MCF 10A (cell line): ENCODE data around the gene TDRD1. TPM values are rescaled to one million over a fixed set of nuclear protein-coding genes. Genes with fewer than 3 reads are reported as not detected.

Source experiments
- BruUV-seq: library from RNA; stranded (reverse); fragments of 400-500 nt; replicated peaks from 2 replicates; lab custom pipeline; 2021; lab: Mats Ljungman, UMichigan
- CTCF ChIA-PET: fragments of 300-600 bp; sonication (Branson Sonifier 250); formaldehyde crosslinking; extraction: SDS; loops from one replicate; lab custom pipeline; 2021; ENCODE audit warnings: antibody characterized with exemption, inconsistent platforms; lab: Yijun Ruan, JAX
- POLR2A ChIA-PET: fragments of 300-600, 350-650 bp; sonication (Branson Sonifier 250); formaldehyde crosslinking; extraction: SDS; loops from one replicate; lab custom pipeline; 2020; ENCODE audit warnings: antibody characterized with exemption, inconsistent platforms; lab: Yijun Ruan, JAX
- DNase-seq: peaks from one replicate; pipeline ENCODE4 v3.0.0-alpha.2; 2018; ENCODE audit not compliant: unreplicated experiment
- H3K27ac Mint-ChIP-seq: one replicate; pipeline ENCODE4 v1.8.0; 2022; ENCODE audit warnings: mild to moderate bottlenecking, low read depth, mixed read lengths; ENCODE audit not compliant: unreplicated experiment
- H3K27me3 Mint-ChIP-seq: one replicate; pipeline ENCODE4 v1.8.0; 2022; ENCODE audit warnings: mixed read lengths; ENCODE audit not compliant: insufficient read depth, unreplicated experiment
- H3K36me3 Mint-ChIP-seq: one replicate; pipeline ENCODE4 v1.8.0; 2022; ENCODE audit warnings: mild to moderate bottlenecking, moderate library complexity, mixed read lengths; ENCODE audit not compliant: insufficient read depth, unreplicated experiment
- H3K4me1 Mint-ChIP-seq: one replicate; pipeline ENCODE4 v1.8.0; 2022; ENCODE audit warnings: mixed read lengths; ENCODE audit not compliant: insufficient read depth, unreplicated experiment
- H3K4me3 Mint-ChIP-seq: one replicate; pipeline ENCODE4 v1.8.0; 2022; ENCODE audit warnings: mild to moderate bottlenecking, moderate library complexity, mixed read lengths; ENCODE audit not compliant: unreplicated experiment
- H3K9me3 Mint-ChIP-seq: one replicate; pipeline ENCODE4 v1.8.0; 2022; ENCODE audit warnings: mixed read lengths; ENCODE audit not compliant: unreplicated experiment
- intact Hi-C: fragments of 100-400 bp; cut with micrococcal nuclease; formaldehyde crosslinking; loops from 2 replicates; pipeline ENCODE4 v1.14.1; 2022
- total RNA-seq: library from RNA; stranded (reverse); gene quantifications from 2 replicates; pipeline ENCODE4 v1.2.3, GENCODE V29; 2022
- TF ChIP-seq, protein P1 (sequence below): fragments of 200-600 bp; IDR thresholded peaks from one replicate; pipeline ENCODE4 v1.8.0; 2022; ENCODE audit warnings: antibody characterized with exemption, mild to moderate bottlenecking; ENCODE audit not compliant: unreplicated experiment

The TDRD1 gene
- total RNA-seq, 1 experiment from 2014 or later: not detected

DNA sequence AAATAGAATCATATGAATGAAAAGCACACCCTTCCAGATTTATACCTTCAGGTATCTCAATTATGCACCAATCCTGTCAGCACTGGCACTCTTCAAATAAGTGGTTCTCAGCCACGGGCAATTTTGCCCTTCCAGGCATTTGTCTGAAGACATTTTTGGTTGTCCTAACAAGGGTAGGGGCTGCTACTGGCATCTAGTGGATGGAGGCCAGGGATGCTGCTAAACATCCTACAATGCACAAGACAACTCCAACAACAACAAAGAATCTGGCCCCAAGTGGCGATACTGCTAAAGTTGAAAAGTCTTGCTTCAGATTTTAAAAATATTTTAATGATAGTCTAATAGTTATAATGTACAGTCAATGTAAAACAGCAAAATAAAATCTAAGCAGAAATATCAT, 21.2 kb upstream of the TDRD1 start:
- ChIA-PET CTCF (interaction anchor here (0.6 to 2.6 kb wide), 3 partner anchors 12 to 88 kb away, joined by 3 to 10 read pairs (median 3); no protein-coding TSS in a partner anchor), POLR2A (interaction anchor here (0.8 to 2.8 kb wide), 2 partner anchors 9 to 15 kb away, joined by 3 to 20 read pairs; partner anchors contain the start of gene CCDC186)
- intact Hi-C loops: no loop called here
- DNase-seq: no peak
- no peaks in the 10 kb centered on the region for H3K4me1 Mint-ChIP-seq
- H3K27me3 Mint-ChIP-seq: no peaks in the 10 kb centered on the region
- no peak overlapping the region for H3K27ac Mint-ChIP-seq
- peaks cover 66% of the 10 kb centered on the region for H3K36me3 Mint-ChIP-seq
- H3K4me3 Mint-ChIP-seq: no peak overlapping the region
- BruUV-seq: no TSS peak
- H3K9me3 Mint-ChIP-seq: no peaks in the 10 kb centered on the region
- TF ChIP-seq, protein P1, sequence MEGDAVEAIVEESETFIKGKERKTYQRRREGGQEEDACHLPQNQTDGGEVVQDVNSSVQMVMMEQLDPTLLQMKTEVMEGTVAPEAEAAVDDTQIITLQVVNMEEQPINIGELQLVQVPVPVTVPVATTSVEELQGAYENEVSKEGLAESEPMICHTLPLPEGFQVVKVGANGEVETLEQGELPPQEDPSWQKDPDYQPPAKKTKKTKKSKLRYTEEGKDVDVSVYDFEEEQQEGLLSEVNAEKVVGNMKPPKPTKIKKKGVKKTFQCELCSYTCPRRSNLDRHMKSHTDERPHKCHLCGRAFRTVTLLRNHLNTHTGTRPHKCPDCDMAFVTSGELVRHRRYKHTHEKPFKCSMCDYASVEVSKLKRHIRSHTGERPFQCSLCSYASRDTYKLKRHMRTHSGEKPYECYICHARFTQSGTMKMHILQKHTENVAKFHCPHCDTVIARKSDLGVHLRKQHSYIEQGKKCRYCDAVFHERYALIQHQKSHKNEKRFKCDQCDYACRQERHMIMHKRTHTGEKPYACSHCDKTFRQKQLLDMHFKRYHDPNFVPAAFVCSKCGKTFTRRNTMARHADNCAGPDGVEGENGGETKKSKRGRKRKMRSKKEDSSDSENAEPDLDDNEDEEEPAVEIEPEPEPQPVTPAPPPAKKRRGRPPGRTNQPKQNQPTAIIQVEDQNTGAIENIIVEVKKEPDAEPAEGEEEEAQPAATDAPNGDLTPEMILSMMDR: no peak

DNA sequence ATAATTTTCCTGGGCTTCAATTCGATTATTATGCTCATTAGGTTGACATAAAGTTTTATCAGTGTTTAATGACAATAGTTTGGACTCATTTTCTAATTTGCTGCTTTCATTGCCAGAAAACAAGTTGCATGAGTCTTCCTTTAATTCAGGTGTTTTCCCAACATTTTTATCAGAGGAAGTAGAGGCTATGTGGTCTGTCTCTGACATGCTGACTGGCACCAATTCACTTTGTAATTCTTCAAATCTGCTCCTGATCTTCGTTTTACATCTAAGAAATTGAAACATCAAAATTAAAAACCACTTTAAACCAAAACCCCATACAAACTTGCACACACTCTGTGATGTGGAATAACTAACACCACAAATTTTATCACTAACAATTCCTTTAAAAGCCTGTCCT, 16.1 kb upstream of the TDRD1 start:
- ChIA-PET POLR2A (interaction anchor here (0.8 to 1.9 kb wide), 4 partner anchors 9 to 104 kb away, joined by 3 to 13 read pairs (median 4); partner anchors contain the start of gene CCDC186), CTCF (no interaction called here)
- TF ChIP-seq, protein P1: no peak
- H3K4me1 Mint-ChIP-seq: peaks cover 9% of the 10 kb centered on the region
- BruUV-seq: no TSS peak
- no peak for DNase-seq
- intact Hi-C loops: no loop called here
- no peaks in the 10 kb centered on the region for H3K27me3 Mint-ChIP-seq
- H3K4me3 Mint-ChIP-seq: no peak overlapping the region
- peaks cover 44% of the 10 kb centered on the region for H3K36me3 Mint-ChIP-seq
- no peaks in the 10 kb centered on the region for H3K9me3 Mint-ChIP-seq
- peak overlapping the region; percentile 41 for H3K27ac Mint-ChIP-seq

- no peaks in the 10 kb centered on the region for H3K27me3 Mint-ChIP-seq
- ChIA-PET CTCF (no interaction called here), POLR2A (interaction anchor here (1.8 kb wide), 1 partner anchor 8 kb away, joined by 5 read pairs; the partner anchor contains the start of gene CCDC186)
- BruUV-seq: no TSS peak
- no peak for DNase-seq
- H3K27ac Mint-ChIP-seq: no peak overlapping the region
- TF ChIP-seq, protein P1: no peak
- intact Hi-C loops: no loop called here
- no peak overlapping the region for H3K4me3 Mint-ChIP-seq
- peaks cover 9% of the 10 kb centered on the region for H3K4me1 Mint-ChIP-seq
- H3K9me3 Mint-ChIP-seq: peaks cover 5% of the 10 kb centered on the region
- H3K36me3 Mint-ChIP-seq: peaks cover 32% of the 10 kb centered on the region
These were observed 13.1 kb upstream of the TDRD1 start for GRCh38 chr10:114166043-114166442.

- POLR2A ChIA-PET: interaction anchor here (1.2 kb wide), 1 partner anchor 104 kb away, joined by 3 read pairs; no protein-coding TSS in a partner anchor
- Mint-ChIP-seq H3K9me3 (peaks cover 5% of the 10 kb centered on the region), H3K4me3 (no peak overlapping the region), H3K4me1 (peaks cover 9% of the 10 kb centered on the region), H3K36me3 (peaks cover 28% of the 10 kb centered on the region), H3K27ac (no peak overlapping the region), H3K27me3 (no peaks in the 10 kb centered on the region)
- no peak for DNase-seq
- CTCF ChIA-PET: no interaction called here
- TF ChIP-seq, protein P1: no peak
- no TSS peak for BruUV-seq
- intact Hi-C loops: no loop called here
These were observed 12.7 kb upstream of the TDRD1 start for GRCh38 chr10:114166494-114166893.
